Smooth muscle cell of the brain vasculature (primary cell): ENCODE measurements around the gene SERPINA4.
A peak's percentile ranks its signal among the peaks of the same experiment; 100 is the strongest.

ENCODE experiments used
- DNase-seq: peaks from one replicate; pipeline ENCODE4 v3.0.0-alpha.2; 2012; ENCODE audit warnings: low read depth, low spot score

SERPINA4 gene, protein sequence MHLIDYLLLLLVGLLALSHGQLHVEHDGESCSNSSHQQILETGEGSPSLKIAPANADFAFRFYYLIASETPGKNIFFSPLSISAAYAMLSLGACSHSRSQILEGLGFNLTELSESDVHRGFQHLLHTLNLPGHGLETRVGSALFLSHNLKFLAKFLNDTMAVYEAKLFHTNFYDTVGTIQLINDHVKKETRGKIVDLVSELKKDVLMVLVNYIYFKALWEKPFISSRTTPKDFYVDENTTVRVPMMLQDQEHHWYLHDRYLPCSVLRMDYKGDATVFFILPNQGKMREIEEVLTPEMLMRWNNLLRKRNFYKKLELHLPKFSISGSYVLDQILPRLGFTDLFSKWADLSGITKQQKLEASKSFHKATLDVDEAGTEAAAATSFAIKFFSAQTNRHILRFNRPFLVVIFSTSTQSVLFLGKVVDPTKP

GRCh38 chr14:94560751-94561655 lies at the start of gene SERPINA4:
TSS of gene SERPINA4 (plus strand) at chr14:94561442. CDS start at chr14:94563483, 2,041 bp downstream.
- DNase-seq, result no peak

DNA sequence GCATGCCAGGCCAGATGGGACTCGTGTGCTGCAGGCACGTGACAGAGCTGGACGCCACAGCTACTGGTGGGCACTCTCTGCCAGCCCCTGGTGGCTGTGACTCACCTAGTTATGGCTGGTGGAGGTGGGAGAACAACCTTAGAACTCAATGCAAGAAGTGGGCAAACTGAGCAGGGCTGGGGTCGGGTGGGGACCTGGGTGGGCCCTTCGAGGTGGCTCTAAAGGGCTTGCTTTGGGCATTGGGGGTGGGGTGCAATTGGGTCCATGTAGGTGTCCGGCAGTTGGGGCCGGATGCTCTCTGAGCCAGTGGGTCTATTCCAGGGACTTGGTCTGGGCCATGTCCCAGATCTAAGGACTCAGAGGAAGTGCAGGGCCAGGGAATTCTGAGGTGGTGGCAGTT lies 46.9 kb upstream of the SERPINA4 start:
- no peak for DNase-seq

GRCh38 chr14:94515426-94515825 lies 45.8 kb upstream of the SERPINA4 start:
- DNase-seq, result no peak

- DNase-seq, result no peak
These were observed 45.4 kb upstream of the SERPINA4 start for GRCh38 chr14:94515856-94516255.

DNA sequence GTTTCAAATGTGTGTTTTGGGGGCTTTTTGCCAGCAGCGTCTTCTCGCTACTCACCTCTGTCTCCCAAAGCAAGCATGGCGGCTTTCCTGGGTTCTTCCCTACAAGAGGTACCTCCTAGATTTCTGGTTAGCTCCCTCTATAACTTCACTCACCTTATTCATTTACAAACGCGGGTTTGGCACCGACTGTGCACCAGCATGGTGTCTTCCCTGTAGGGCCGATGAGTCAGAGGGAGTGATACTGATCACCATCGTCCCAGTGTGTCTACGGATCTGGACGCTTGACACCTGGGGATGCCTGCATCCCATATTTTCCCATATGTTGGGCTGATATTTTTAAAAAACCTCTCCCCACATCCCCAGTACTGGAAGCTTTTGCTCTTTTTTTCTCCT lies 44.0 kb upstream of the SERPINA4 start:
- DNase-seq, result no peak

DNA sequence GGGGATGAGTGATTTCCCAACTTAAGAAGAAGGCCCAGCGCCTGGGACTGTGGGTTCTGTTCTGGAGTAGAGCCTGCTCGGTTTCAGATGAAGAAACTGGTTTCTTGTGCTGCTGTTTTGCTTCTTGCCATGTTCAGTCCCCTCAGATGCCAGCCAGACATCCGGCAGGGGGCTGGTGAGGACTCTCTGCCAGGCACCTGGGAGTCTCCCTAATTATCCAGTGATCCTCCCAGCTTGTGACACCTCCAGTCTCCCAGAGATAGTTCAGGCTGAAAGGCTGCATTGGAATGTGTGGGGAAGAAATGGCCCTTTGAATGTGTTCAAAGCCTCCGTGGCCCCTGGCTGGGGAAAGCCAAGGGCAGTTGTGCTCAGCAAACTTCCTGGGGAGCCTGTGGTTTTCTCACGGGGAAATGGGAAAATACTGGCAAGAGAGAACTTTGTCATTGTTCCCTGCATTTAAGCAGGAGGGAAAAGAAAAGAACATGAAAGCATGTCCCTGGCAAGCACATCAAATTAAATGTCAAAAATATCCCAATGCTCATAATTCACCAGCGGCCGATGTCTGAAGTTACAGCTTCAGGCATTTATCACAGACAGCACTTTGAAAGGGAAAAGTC lies 43.5 kb upstream of the SERPINA4 start:
- no peak for DNase-seq

DNA sequence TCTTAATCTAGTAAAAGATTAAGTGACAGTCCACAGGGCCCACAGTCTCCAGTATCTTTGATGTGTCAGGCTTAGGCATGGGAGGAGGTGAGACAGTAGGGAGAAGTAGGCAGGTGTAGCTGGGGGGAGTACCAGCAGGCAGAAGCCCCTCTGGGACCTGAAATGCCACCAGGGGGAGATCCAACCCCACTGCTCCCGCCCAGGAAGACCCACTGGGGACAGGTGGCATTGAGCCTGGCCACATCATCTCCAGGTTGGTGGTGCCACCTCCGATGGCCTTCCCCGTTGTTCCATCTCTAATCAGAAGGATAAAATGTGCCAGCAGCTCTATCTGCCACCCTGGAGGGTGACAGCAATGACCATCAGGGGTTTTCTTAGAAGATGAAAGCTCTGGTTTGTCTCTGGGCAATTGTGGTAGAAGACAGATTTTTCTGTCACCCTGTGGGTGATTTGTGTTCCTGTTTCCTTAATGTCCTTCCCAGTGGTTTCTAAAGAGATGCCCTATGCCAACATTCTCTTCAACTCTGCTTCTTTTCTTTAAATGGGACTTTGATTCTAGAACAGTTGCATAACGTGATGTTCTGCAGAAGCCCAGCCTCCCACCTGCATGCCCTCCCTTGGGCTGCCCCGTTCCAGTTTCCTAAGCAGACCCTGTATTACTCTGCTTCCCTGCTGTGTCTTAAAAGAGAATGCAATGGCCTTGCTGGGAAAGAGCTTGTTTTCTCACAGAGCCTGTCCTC lies 39.7 kb upstream of the SERPINA4 start:
- no peak for DNase-seq

GRCh38 chr14:94522115-94522724 lies 39.0 kb upstream of the SERPINA4 start:
- no peak for DNase-seq

DNA sequence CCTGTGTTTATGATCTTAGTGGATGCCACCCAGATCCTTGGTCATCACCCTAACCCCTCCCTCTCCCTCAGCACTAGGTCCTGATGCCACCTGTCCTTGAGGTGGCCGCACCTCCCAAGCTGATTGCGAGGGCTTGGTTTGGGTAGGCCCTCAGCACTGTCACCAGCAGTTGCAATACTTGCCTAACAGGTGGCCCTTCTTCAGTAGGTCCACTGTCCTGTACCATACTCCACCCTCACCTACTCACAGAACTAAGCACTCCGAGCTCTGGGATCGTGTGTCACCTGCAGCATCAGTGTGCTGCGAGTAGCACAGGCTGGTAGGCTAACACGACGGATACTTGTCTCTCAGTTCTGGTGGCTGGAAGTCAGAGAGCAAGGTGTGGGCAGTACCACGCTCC lies 38.0 kb upstream of the SERPINA4 start:
- no peak for DNase-seq

GRCh38 chr14:94524093-94524492 lies 37.1 kb upstream of the SERPINA4 start:
- DNase-seq, result no peak

DNA sequence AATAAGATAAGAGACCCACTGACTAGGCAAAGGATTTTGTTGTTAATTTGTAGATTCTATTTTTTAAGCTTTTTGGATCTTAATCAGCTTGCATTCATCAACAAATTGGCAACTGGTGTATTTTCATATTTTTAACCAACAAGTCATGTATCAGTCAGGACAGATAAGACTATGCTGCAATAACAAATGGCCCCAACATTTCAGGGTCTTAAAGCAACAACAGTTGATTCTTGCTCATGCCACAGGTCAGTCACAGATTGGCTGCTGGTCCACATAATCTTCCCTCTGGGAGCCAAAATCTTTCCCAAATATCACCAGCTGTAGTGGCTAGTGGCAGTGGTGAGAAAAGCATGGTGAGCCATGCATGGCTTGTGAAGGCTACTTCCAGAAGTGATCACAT lies 30.1 kb upstream of the SERPINA4 start:
- DNase-seq, result no peak

DNA sequence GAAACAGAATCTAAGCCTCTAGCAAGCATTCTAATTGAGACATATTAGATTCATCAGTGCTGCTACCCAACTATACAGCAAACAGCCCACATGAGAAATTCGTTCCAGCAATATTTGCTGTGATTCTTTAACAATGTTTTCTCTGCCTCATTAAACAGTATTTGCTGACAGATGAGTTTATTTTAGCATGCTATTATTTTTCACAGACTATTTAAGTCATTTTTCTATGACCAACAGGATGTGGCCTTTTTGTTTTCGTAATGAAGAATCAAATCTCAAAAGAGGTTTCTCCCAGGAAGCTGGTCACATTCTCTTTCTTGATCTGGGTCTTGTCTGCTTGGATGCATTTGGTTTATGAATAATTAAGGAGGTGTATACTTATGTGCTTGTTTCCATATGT lies 28.8 kb upstream of the SERPINA4 start:
- no peak for DNase-seq

DNA sequence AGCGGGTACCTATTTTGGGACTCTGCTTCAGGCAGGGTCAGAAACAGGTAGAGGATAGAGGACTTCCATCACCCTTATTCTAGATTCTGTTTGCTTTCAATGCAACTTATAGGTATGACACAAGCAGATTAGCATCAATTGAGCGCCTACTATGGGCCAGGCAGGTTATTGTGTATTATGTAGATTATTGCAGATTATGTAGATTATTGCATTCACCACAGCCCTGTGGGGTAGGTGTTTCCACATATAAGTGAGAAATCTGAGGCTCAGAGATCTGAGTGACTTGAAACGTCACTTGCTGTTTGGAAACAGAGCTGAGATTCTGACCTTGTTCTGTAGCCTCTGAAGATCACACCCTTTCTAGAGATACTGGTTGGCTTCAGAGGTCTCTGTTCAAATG lies 25.7 kb upstream of the SERPINA4 start:
- no peak for DNase-seq

GRCh38 chr14:94536836-94537235 lies 24.4 kb upstream of the SERPINA4 start:
- DNase-seq, result no peak

GRCh38 chr14:94538070-94538740 lies 23.0 kb upstream of the SERPINA4 start:
- DNase-seq, result no peak

- DNase-seq, result no peak
These were observed 22.1 kb upstream of the SERPINA4 start for GRCh38 chr14:94539181-94539580.

DNA sequence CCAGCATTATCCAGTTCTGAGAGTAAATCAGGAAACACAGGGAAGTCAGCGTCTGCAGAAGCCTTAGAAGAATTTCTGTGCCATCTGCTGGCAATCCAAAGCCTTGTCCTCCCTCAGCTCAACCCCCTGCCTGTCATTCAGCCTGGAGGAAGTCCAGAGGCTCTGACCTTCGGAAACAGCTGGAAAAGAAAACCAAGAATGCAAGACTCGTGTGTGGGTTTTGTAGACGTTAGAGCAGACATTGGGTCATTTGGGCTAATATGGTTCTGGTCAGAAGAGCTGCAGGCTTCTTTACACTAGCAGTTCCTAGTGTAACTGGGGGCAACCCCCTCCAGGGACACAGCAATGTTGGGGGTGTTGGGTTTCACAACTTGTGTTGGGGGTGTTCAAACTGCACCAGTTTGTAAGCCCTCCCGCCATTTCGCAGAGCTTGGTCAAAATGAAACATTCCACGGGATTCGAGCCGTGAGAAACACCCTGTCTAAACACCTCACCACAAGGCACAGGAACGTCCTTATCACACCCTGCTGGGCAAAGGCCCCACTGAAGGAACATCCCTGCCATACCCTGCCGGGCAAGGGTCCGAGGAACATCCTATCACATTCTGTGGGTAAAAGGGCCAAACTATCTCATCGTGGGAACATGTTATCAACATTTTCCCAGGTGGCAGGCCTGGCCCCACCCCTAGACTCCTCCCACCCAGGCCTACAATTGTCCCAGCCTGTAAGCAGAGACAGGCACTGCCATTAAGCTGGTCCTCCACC lies 21.0 kb upstream of the SERPINA4 start:
- peak; percentile 89 for DNase-seq

GRCh38 chr14:94541234-94541975 lies 19.8 kb upstream of the SERPINA4 start:
- DNase-seq, result no peak
